Gastroesophageal sphincter (tissue), 3 donors: ENCODE results near the gene CLMP.

Experiments used
- POLR2A ChIP-seq, 2 donors: fragments of 450-650 bp; IDR thresholded peaks; one replicate each; pipeline ENCODE4 v1.6.1; 2017; ENCODE audit warnings: antibody characterized with exemption in 2 of 2, mild to moderate bottlenecking in 2 of 2, moderate library complexity in 1 of 2
- POLR2AphosphoS5 ChIP-seq: sonication (generic); formaldehyde crosslinking; IDR thresholded peaks from one replicate; pipeline ENCODE4 v1.6.1; 2017; ENCODE audit warnings: antibody characterized with exemption
- TF ChIP-seq, protein P1 (sequence below), 4 experiments: fragments of 200-600 bp in 2 of 4; fragments of 450-650 bp in 2 of 4; sonication (generic) in 1 of 4; IDR thresholded peaks; one replicate each; pipeline ENCODE4 v1.5.1; 2017 to 2019; ENCODE audit warnings: antibody characterized with exemption in 4 of 4, mild to moderate bottlenecking in 2 of 4, moderate library complexity in 2 of 4

DNA sequence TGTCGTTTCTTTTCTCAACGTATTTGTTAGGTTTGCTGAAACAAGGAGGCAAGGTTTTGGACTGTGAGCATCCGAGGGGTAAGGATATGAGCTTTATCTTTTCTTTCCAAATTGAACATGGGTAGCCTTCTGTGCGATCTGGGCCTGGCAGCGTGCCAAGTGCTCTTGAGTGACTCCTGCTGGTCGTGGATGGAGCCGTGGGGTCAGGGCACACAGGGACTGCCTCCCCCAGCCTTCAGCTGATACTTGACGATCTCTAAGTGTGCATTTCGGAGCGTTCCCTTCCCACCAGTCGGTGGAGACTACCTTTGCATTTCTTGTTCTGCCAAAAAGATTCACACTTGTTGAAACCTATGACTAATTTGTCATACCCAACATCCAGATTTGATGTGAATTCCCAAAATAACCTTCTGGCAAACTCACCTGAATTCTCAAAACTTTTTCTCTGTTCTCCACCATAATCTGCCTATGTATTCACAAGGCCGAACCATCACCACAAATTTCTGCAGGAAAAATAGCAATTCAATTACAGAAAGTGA lies 40.1 kb upstream of the CLMP start:
- peak; percentile 60 for TF ChIP-seq POLR2AphosphoS5
- no peak for TF ChIP-seq POLR2A (IDR thresholded peaks at IDR 0.05)
- TF ChIP-seq, protein P1, sequence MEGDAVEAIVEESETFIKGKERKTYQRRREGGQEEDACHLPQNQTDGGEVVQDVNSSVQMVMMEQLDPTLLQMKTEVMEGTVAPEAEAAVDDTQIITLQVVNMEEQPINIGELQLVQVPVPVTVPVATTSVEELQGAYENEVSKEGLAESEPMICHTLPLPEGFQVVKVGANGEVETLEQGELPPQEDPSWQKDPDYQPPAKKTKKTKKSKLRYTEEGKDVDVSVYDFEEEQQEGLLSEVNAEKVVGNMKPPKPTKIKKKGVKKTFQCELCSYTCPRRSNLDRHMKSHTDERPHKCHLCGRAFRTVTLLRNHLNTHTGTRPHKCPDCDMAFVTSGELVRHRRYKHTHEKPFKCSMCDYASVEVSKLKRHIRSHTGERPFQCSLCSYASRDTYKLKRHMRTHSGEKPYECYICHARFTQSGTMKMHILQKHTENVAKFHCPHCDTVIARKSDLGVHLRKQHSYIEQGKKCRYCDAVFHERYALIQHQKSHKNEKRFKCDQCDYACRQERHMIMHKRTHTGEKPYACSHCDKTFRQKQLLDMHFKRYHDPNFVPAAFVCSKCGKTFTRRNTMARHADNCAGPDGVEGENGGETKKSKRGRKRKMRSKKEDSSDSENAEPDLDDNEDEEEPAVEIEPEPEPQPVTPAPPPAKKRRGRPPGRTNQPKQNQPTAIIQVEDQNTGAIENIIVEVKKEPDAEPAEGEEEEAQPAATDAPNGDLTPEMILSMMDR (IDR thresholded peaks at IDR 0.05), result peak; percentile 37 to 73 (median 64)
